ENCODE data around the gene SYPL2.

DNA sequence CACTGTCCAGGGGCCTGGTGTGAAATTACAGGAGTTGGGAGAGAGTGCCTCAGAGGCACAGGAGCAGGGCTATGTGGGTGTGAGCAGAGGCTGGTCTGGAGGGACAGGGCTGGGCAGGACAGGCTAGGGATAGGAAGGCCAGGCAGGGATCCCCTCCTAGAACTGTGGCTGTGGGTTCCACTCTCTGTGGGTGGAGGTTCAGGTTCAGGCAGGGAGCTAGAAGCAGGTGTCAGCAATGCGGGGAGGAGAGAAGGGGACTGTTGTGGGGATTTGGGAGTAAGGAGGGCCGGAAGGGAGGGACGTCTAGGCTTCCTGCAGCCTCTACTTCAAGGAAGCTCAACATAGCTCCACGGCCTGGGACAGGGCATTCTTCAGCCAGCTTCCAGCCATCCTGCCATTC, 65.0 kb downstream of the SYPL2 start:
- TF ChIP-seq, protein P1, sequence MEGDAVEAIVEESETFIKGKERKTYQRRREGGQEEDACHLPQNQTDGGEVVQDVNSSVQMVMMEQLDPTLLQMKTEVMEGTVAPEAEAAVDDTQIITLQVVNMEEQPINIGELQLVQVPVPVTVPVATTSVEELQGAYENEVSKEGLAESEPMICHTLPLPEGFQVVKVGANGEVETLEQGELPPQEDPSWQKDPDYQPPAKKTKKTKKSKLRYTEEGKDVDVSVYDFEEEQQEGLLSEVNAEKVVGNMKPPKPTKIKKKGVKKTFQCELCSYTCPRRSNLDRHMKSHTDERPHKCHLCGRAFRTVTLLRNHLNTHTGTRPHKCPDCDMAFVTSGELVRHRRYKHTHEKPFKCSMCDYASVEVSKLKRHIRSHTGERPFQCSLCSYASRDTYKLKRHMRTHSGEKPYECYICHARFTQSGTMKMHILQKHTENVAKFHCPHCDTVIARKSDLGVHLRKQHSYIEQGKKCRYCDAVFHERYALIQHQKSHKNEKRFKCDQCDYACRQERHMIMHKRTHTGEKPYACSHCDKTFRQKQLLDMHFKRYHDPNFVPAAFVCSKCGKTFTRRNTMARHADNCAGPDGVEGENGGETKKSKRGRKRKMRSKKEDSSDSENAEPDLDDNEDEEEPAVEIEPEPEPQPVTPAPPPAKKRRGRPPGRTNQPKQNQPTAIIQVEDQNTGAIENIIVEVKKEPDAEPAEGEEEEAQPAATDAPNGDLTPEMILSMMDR (IDR thresholded peaks at IDR 0.05): no peak
- TF ChIP-seq POLR2A (IDR thresholded peaks at IDR 0.05): no peak

Measured in tibial nerve (tissue), 3 donors.